GM21786 (cell line): ENCODE data around the gene CCT8L2.
"Not testable (repeated sequence)": the region's sequence is repeated elsewhere in the genome, so short reads cannot be mapped to it uniquely, and the experiment has no call there.

ENCODE experiments used
- ATAC-seq: cut with Tn5 transposase; IDR thresholded peaks from one replicate; pipeline ENCODE4 v1.9.1; 2021; ENCODE audit not compliant: unreplicated experiment

CCT8L2 gene

GRCh38 chr22:16592710-16593109, at the start of gene CCT8L2:
TSS of gene CCT8L2 (minus strand) at chr22:16592810. CDS start at chr22:16592550, 260 bp downstream.
- ATAC-seq = not testable (repeated sequence)

GRCh38 chr22:16635442-16635841, 42.8 kb upstream of the CCT8L2 start:
- ATAC-seq = not testable (repeated sequence)

DNA sequence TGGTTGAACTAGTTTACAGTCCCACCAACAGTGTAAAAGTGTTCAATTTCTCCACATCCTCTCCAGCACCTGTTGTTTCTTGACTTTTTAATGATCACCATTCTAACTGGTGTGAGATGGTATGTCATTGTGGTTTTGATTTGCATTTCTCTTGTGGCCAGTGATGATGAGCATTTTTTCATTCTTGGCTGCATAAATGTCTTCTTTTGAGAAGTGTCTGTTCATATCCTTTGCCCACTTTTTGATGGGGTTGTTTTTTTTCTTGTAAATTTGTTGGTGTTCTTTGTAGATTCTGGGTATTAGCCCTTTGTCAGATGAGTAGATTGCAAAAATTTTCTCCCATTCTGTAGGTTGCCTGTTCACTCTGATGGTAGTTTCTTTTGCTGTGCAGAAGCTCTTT, 41.5 kb upstream of the CCT8L2 start:
- not testable (repeated sequence) for ATAC-seq

- ATAC-seq = not testable (repeated sequence)
These were observed 35.9 kb upstream of the CCT8L2 start for GRCh38 chr22:16628476-16628875.

DNA sequence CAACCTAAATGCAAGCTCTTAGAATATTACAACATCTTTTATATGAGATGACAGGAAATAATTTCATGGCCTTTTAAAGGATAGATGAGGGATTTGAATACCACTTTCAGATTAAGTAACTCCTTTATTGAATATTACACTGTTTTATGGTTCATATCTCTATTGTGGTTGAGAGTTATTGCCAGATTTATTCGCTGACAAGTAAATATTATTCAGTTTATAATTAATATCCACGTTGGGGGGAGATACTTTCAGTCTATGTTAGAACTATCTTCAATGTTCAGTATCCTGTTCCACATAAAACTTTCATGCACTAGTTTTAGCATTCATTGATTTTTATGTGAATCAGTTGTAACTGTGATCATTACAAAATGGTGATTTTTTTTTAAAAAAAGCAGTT, 32.4 kb upstream of the CCT8L2 start:
- ATAC-seq = not testable (repeated sequence)

GRCh38 chr22:16623595-16623994, 31.0 kb upstream of the CCT8L2 start:
- ATAC-seq = not testable (repeated sequence)

GRCh38 chr22:16617516-16617915, 24.9 kb upstream of the CCT8L2 start:
- ATAC-seq = not testable (repeated sequence)

- ATAC-seq = not testable (repeated sequence)
These were observed 23.9 kb upstream of the CCT8L2 start for GRCh38 chr22:16616390-16616938.

DNA sequence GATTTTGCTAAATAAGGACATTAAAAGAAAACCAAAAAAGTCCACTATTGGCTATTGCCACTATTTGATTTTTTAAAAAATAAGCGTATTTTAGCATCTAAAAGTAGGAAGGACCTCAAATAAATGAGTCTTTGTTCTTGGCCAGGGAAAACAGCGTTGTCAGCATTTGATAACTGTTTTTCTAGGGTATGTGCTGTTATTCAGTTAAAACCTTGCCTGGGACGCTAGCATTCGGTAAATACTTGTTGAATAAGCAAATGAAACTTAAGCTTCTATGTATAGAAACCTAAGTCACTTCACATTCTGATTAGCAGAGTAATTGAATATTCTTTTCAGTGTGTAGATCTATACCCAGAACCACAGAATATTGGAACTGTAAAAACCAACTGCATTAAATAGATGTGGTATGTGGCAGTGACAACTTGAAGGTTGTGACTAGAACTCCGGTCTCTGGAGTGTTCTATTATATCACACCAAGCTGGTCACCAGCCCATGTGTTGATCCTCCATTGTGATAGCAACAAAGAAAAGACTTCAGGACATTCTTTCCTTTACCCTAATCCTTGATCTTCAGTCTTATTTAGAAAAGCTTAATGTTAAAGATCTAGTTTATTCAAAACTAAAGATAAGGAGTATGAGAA, 23.1 kb upstream of the CCT8L2 start:
- not testable (repeated sequence) for ATAC-seq

DNA sequence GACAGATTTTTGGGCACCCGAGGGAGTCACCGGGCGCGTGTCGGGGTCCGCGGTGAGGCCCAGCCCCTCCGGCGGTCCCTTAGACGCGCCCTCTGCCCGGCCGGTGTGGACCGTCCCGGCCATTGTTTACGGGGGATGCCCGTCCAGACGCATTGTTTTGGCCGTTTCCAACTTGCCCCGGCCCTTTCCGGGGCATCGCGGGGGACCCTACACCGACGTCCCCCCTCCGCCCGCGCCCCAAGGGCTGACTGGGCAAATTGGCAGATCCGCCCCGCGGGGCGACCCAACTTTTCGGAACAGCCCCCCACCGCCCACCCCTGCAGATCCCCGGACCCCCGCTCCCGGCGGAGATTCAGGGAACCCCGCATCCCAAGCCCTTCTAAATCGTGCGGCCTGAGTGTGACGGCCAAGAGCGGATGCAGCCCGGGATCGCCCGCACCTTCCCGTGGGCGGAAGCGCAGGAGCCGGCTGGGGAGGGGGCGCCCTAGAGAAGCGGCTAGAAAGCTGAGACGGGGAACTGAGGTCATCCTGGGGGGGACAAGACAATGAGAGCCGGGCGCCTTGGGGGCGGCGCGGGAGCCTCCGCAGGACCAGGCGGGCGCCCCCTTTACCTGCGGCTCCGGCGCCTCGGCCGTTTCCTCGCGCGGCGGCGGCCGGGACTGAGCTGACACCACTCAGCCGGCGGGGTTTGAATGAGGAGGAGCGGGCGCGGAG, 17.1 kb upstream of the CCT8L2 start:
- ATAC-seq = no peak

GRCh38 chr22:16608931-16609330, 16.3 kb upstream of the CCT8L2 start:
- ATAC-seq = no peak

- ATAC-seq = not testable (repeated sequence)
These were observed 11.8 kb upstream of the CCT8L2 start for GRCh38 chr22:16604257-16604998.

- ATAC-seq = not testable (repeated sequence)
These were observed 11.2 kb upstream of the CCT8L2 start for GRCh38 chr22:16603770-16604242.

DNA sequence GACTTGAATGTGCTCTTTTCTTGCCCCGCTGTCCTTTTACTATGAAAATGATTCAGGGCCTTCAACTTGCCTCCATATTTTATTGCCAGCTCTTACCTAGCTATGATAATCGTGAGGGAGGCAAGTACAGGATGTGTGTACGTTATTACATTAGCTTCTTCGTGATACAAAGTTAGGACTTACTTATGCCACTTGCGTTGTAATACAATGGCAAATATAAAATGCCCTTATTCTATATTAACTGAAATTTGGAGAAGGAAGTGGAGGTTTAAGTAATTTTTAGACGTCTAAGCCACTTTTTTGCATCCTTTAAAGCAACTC, 10.8 kb upstream of the CCT8L2 start:
- ATAC-seq = no peak

DNA sequence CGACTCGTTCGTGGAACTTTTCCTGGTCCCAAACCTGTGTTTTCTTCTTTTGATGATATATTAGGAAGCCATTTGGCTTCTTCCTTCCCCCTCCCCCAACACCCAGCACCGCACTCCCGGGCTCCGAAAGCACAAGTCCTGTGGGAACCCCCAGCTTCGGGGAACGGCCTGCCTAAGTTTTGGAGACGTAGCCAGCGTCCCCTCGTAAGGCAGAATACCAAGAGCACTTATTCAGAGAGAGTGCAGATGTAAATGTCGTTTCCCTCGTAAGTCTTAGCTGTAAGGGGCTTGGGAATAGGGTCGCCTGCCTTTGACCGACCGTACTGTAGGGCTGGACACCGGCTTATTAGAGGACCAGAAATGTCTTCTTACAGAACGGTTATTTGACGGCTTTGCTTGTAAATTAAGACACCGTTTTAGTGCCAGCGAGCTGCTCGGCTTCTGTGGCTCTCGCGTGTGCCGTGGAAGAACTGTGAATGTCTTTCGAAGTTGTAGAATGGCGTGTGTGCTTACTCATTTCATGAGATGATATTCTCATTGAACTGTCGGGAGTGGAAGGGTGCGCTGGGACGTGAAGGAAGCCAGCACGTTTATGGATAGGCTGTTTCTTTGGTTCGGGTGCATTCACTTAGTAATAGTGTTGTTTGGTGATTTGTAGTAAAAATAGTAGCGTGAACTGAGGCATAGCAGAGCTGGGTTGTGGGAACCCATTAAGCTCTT, 10.3 kb upstream of the CCT8L2 start:
- ATAC-seq = not testable (repeated sequence)

DNA sequence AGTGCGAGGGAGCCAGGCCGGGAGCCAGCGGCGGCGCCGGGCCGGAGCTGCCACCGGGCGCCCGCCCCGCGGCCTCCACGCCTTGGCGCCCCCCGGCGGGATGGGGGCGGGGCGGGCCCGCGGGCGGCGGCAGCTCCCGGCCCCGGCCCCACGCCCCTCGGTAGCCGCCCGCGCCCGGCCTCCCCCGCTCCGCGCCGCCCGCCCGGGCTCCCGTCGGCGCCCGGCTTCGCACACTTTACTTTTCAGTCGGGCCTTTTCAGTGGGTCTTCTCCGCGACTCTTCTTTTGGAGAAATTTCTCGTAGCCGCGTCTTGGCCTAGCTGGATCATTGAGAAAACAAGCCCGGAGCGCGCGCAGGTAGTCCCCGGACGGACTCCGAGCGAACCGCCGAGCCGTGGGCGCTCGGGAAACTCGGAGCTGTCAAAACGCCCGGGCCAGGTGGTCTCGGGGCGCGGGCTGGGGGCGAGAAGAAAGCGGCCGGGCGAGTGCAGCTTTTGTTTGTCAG, 9.7 kb upstream of the CCT8L2 start:
- not testable (repeated sequence) for ATAC-seq

GRCh38 chr22:16601437-16602223, 9.0 kb upstream of the CCT8L2 start:
- ATAC-seq = no peak

DNA sequence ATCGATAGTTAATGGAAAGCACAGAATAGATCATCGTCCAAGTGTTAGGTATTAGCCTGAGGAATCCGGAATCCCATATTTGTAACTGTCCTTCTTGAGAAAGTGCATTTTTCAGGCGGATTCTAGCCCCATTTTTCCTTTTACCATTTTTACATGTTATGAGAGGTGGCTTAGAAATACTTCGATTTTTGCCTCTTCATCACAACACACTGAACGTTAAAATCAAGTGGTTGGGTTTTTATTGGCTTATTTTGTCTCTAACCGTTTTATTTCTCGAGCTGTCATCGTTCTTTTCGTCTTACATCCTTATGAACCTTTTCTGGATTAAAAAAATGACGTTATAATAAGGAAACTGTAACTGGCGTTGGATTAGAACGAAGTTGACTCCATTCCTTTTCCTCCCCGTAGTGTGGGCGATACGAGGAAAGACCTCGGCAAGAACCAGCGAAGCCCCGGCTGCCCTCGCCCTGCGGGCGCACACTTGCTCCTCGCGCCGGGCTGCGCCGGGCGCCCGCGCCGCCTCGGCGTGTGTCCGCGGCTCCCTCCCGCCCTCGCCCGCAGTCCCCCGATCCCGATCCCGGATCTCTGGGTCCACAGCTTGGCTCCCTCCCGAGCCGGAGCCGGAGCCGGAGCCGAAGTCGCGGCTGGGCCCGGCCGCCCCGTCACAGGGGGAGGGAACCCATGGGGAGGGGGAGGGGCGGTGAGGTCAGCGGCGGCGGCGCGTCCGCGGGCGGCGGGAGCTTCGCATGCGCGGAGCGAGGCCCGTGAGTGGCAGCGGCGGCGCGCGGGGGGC, 8.2 kb upstream of the CCT8L2 start:
- not testable (repeated sequence) for ATAC-seq

- ATAC-seq = not testable (repeated sequence)
These were observed 7.0 kb upstream of the CCT8L2 start for GRCh38 chr22:16599648-16600047.
